Measurements from ENCODE around the gene IDH3A. TPM values are rescaled to one million over a fixed set of nuclear protein-coding genes. Genes with fewer than 3 reads are reported as not detected.
"Not testable (repeated sequence)": the region's sequence is repeated elsewhere in the genome, so short reads cannot be mapped to it uniquely, and the experiment has no call there.

The IDH3A gene
- total and polyA plus RNA-seq, 7 donors, result 154 to 309 (median 209) TPM

GRCh38 chr15:78148392-78149067, 632 bp upstream of the IDH3A start:
- Histone ChIP-seq H3K27me3 (ENCODE audit: insufficient read depth in 3 of 3, low read length in 2 of 3) (no peaks in the 10 kb centered on the region), H3K36me3 (ENCODE audit: insufficient read depth in 1 of 2, low read depth in 1 of 2) (no peaks in the 10 kb centered on the region), H3K4me3 (peak overlapping the region; percentile 94), H3K9me3 (no peaks in the 10 kb centered on the region), H3K4me1 (peaks cover 52% of the 10 kb centered on the region), H3K27ac (peak overlapping the region; percentile 92)
- 28 to 30% (median 28%) methylated on average over 14 of the region's 14 CpGs for WGBS, 3 donors
- TF ChIP-seq CTCF (IDR thresholded peaks at IDR 0.05), result no peak
- intact Hi-C loops (cut with DNase I), result loop anchor here in 1 of 2 donors (10.0 kb wide), 1 partner anchor 736 kb away; no protein-coding TSS in a partner anchor
- ATAC-seq (no peak), DNase-seq (no peak)

- no peak for DNase-seq
- 9 to 11% (median 10%) methylated on average over 19 to 20 of the region's 20 CpGs for WGBS, 3 donors
- Histone ChIP-seq H3K27ac (peak overlapping the region; percentile 92), H3K36me3 (ENCODE audit: insufficient read depth in 1 of 2, low read depth in 1 of 2) (no peaks in the 10 kb centered on the region), H3K4me3 (peak overlapping the region; percentile 94), H3K27me3 (ENCODE audit: insufficient read depth in 3 of 3, low read length in 2 of 3) (no peaks in the 10 kb centered on the region), H3K9me3 (no peaks in the 10 kb centered on the region), H3K4me1 (peaks cover 67% of the 10 kb centered on the region)
- TF ChIP-seq CTCF (IDR thresholded peaks at IDR 0.05), result no peak
- intact Hi-C loops (cut with DNase I), result loop anchor here in 1 of 2 donors (10.0 kb wide), 1 partner anchor 735 kb away; no protein-coding TSS in a partner anchor
- peak in 1 of 4 donors; percentile 1 for ATAC-seq
Measured at GRCh38 chr15:78149805-78150751, 916 bp downstream of the IDH3A start.

GRCh38 chr15:78151075-78151474, 1.9 kb downstream of the IDH3A start:
- H3K36me3 ChIP-seq (ENCODE audit: insufficient read depth in 1 of 2, low read depth in 1 of 2); intact Hi-C loops (cut with DNase I); ATAC-seq; H3K27me3 ChIP-seq (ENCODE audit: insufficient read depth in 3 of 3, low read length in 2 of 3); DNase-seq; H3K9me3 ChIP-seq: not testable (repeated sequence)
- H3K4me3 ChIP-seq, result peak overlapping the region; percentile 94
- H3K27ac ChIP-seq, result peak overlapping the region; percentile 92
- H3K4me1 ChIP-seq, result peaks cover 77% of the 10 kb centered on the region
- WGBS, 3 donors, result 85 to 97% (median 89%) methylated on average over 8 of the region's 8 CpGs

- WGBS, 3 donors, result 53 to 65% (median 55%) methylated on average over 3 of the region's 3 CpGs
- intact Hi-C loops (cut with DNase I), result no loop called here
- Histone ChIP-seq H3K9me3 (no peaks in the 10 kb centered on the region), H3K4me3 (peak overlapping the region; percentile 24), H3K27me3 (ENCODE audit: insufficient read depth in 3 of 3, low read length in 2 of 3) (no peaks in the 10 kb centered on the region), H3K4me1 (peaks cover 71% of the 10 kb centered on the region), H3K27ac (peak overlapping the region; percentile 71), H3K36me3 (ENCODE audit: insufficient read depth in 1 of 2, low read depth in 1 of 2) (peaks cover 3 to 32% of the 10 kb centered on the region in 2 donors)
- no peak for TF ChIP-seq CTCF (IDR thresholded peaks at IDR 0.05)
- DNase-seq (no peak), ATAC-seq (peak in 3 of 4 donors; percentile 57 to 66 (median 66))
Measured at GRCh38 chr15:78154955-78155354, 5.8 kb downstream of the IDH3A start.

Measured in psoas muscle (tissue), 8 donors.